Gastroesophageal sphincter (tissue), 4 donors: Measurements from ENCODE around the gene RNLS. TPM values are rescaled to one million over a fixed set of nuclear protein-coding genes. Genes with fewer than 3 reads are reported as not detected.

ENCODE experiments used
- ATAC-seq: fragments of 150-250 bp; one replicate; pipeline ENCODE4 v1.9.1; 2016; ENCODE audit warnings: mild to moderate bottlenecking, moderate library complexity
- H3K27ac ChIP-seq, 4 donors: fragments of 200-600 bp; sonication (generic) in 3 of 4; 1 replicate in 3 of 4; 2 replicates in 1 of 4; pipeline ENCODE4 v1.5.1; 2016 to 2019
- H3K27me3 ChIP-seq: fragments of 200-600 bp; sonication (generic); one replicate; pipeline ENCODE4 v1.5.1; 2019
- H3K36me3 ChIP-seq, 2 donors: fragments of 200-600 bp; sonication (generic); one replicate each; pipeline ENCODE4 v1.5.1; 2019; ENCODE audit warnings: control low read depth in 1 of 2
- H3K4me1 ChIP-seq, 3 donors: fragments of 200-600 bp; sonication (generic); 1 replicate in 2 of 3; 2 replicates in 1 of 3; pipeline ENCODE4 v1.5.1; 2016 to 2019; ENCODE audit warnings: control low read depth in 2 of 3
- H3K4me3 ChIP-seq, 2 donors: fragments of 200-600 bp; sonication (generic); one replicate each; pipeline ENCODE4 v1.5.1; 2019; ENCODE audit warnings: mild to moderate bottlenecking in 1 of 2, moderate library complexity in 1 of 2
- H3K9me3 ChIP-seq, 3 donors: fragments of 200-600 bp; sonication (generic); one replicate each; pipeline ENCODE4 v1.5.1; 2017 to 2019; ENCODE audit warnings: control low read depth in 2 of 3
- EP300 ChIP-seq: sonication (generic); formaldehyde crosslinking; IDR thresholded peaks from one replicate; pipeline ENCODE4 v1.6.1; 2017; ENCODE audit warnings: antibody characterized with exemption, mild to moderate bottlenecking
- POLR2A ChIP-seq, 2 donors: fragments of 450-650 bp; IDR thresholded peaks; one replicate each; pipeline ENCODE4 v1.6.1; 2017; ENCODE audit warnings: antibody characterized with exemption in 2 of 2, mild to moderate bottlenecking in 2 of 2, moderate library complexity in 1 of 2
- POLR2AphosphoS5 ChIP-seq: sonication (generic); formaldehyde crosslinking; IDR thresholded peaks from one replicate; pipeline ENCODE4 v1.6.1; 2017; ENCODE audit warnings: antibody characterized with exemption
- WGBS, 2 donors: methylation state at CpG; one replicate each; pipeline ENCODE4 v1.1.5; 2018; ENCODE audit warnings: low coverage in 1 of 2; 5-methylcytosine and 5-hydroxymethylcytosine counted together
- total RNA-seq, 4 donors: library from RNA; depleted of rRNA; stranded (reverse); fragments of >200 nt; gene quantifications; one replicate each; pipeline ENCODE4 v1.1.0, GENCODE V29; 2016
- TF ChIP-seq, protein P1 (sequence below), 4 experiments: fragments of 200-600 bp in 2 of 4; fragments of 450-650 bp in 2 of 4; sonication (generic) in 1 of 4; IDR thresholded peaks; one replicate each; pipeline ENCODE4 v1.5.1; 2017 to 2019; ENCODE audit warnings: antibody characterized with exemption in 4 of 4, mild to moderate bottlenecking in 2 of 4, moderate library complexity in 2 of 4

The RNLS gene
- total RNA-seq, 4 donors from 2014 or later = 9.4 to 25.1 (median 15.3) TPM

DNA sequence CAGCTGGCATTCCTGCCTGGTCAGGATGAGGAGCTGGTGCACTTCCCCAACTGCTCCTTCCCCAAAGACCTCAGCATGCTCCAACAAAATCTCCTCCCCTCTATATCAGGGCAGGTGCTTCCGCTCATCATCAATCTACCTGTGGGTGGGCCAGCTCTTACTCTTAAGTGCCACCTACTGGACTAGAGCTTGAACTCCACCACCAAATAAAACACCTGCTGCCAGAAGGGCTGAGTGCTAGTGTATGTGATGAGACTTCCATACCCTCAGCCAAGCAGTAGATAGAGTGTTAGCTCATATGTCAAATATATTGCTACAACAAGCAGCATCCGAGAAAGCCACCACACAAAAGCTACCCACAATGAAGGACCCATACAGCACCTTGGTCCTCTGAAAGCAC lies 264.3 kb downstream of the RNLS start:
- Histone ChIP-seq H3K27me3 (no peaks in the 10 kb centered on the region), H3K36me3 (no peaks in the 10 kb centered on the region), H3K4me1 (peaks cover 0 to under 1% (median 0%) of the 10 kb centered on the region in 3 donors), H3K27ac (no peak overlapping the region), H3K4me3 (no peak overlapping the region), H3K9me3 (peaks cover 0 to 46% (median 0%) of the 10 kb centered on the region in 3 donors)
- no peak for ATAC-seq
- WGBS, 2 donors = 100% methylated on average over 1 of the region's 2 CpGs; no CpG with 5 or more reads in 1 of the 2 donors
- TF ChIP-seq EP300 (no peak), POLR2AphosphoS5 (no peak), POLR2A (IDR thresholded peaks at IDR 0.05) (no peak)
- TF ChIP-seq, protein P1, sequence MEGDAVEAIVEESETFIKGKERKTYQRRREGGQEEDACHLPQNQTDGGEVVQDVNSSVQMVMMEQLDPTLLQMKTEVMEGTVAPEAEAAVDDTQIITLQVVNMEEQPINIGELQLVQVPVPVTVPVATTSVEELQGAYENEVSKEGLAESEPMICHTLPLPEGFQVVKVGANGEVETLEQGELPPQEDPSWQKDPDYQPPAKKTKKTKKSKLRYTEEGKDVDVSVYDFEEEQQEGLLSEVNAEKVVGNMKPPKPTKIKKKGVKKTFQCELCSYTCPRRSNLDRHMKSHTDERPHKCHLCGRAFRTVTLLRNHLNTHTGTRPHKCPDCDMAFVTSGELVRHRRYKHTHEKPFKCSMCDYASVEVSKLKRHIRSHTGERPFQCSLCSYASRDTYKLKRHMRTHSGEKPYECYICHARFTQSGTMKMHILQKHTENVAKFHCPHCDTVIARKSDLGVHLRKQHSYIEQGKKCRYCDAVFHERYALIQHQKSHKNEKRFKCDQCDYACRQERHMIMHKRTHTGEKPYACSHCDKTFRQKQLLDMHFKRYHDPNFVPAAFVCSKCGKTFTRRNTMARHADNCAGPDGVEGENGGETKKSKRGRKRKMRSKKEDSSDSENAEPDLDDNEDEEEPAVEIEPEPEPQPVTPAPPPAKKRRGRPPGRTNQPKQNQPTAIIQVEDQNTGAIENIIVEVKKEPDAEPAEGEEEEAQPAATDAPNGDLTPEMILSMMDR (IDR thresholded peaks at IDR 0.05) = no peak

DNA sequence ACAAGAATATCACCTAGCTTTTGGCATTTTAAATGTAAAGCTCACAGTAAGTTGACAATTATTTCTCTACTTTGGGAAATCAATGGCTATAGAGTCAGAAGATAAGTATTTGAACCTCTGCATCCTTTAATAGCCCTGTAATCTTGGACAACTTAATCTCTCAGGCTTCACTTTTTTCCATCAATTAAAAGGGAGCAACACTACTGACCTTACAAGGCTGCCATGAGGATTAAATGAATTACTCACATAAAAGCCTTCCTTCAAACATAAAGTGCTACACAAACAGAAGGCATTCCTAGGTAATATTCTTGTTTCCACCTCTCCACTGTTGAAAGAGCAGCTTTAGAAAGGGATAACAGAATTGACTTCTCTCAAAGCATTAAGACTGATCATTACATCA lies 266.0 kb downstream of the RNLS start:
- Histone ChIP-seq H3K27me3 (no peaks in the 10 kb centered on the region), H3K36me3 (no peaks in the 10 kb centered on the region), H3K4me1 (peaks cover 0 to 6% (median 0%) of the 10 kb centered on the region in 3 donors), H3K4me3 (no peak overlapping the region), H3K27ac (no peak overlapping the region), H3K9me3 (peaks cover 0 to 33% (median 0%) of the 10 kb centered on the region in 3 donors)
- no peak for ATAC-seq
- TF ChIP-seq, protein P1 (IDR thresholded peaks at IDR 0.05) = no peak
- TF ChIP-seq POLR2A (IDR thresholded peaks at IDR 0.05) (no peak), POLR2AphosphoS5 (no peak), EP300 (no peak)

- TF ChIP-seq EP300 (no peak), POLR2AphosphoS5 (no peak), POLR2A (IDR thresholded peaks at IDR 0.05) (no peak)
- TF ChIP-seq, protein P1 (IDR thresholded peaks at IDR 0.05) = no peak
- no peak overlapping the region for H3K4me3 ChIP-seq
- H3K27ac ChIP-seq = no peak overlapping the region
- peaks cover 0 to 29% (median 0%) of the 10 kb centered on the region in 3 donors for H3K9me3 ChIP-seq
- 80 to 87% methylated on average over 4 of the region's 4 CpGs for WGBS, 2 donors
- peaks cover 0 to 6% (median 0%) of the 10 kb centered on the region in 3 donors for H3K4me1 ChIP-seq
- H3K27me3 ChIP-seq = no peaks in the 10 kb centered on the region
- no peaks in the 10 kb centered on the region for H3K36me3 ChIP-seq
- ATAC-seq = no peak
Observed at GRCh38 chr10:88316292-88316861, 266.7 kb downstream of the RNLS start.

- Histone ChIP-seq H3K9me3 (peaks cover 0 to 22% (median 0%) of the 10 kb centered on the region in 3 donors), H3K36me3 (no peaks in the 10 kb centered on the region), H3K4me3 (no peak overlapping the region), H3K27me3 (no peaks in the 10 kb centered on the region), H3K4me1 (peaks cover 0 to 6% (median 0%) of the 10 kb centered on the region in 3 donors), H3K27ac (no peak overlapping the region)
- TF ChIP-seq, protein P1 (IDR thresholded peaks at IDR 0.05) = no peak
- no peak for TF ChIP-seq POLR2AphosphoS5
- TF ChIP-seq EP300 = no peak
- TF ChIP-seq POLR2A (IDR thresholded peaks at IDR 0.05) = no peak
- no peak for ATAC-seq
- 81 to 93% methylated on average over 3 of the region's 3 CpGs for WGBS, 2 donors
Observed at GRCh38 chr10:88315755-88316154, 267.4 kb downstream of the RNLS start.

GRCh38 chr10:88314362-88314761 lies 268.8 kb downstream of the RNLS start:
- peaks cover 0 to 8% (median 0%) of the 10 kb centered on the region in 3 donors for H3K9me3 ChIP-seq
- peak; percentile 66 for ATAC-seq
- H3K27ac ChIP-seq = no peak overlapping the region
- H3K4me1 ChIP-seq = peaks cover 0 to 6% (median 0%) of the 10 kb centered on the region in 3 donors
- WGBS, 2 donors = 56 to 67% methylated on average over 1 to 2 of the region's 2 CpGs
- no peaks in the 10 kb centered on the region for H3K36me3 ChIP-seq
- H3K4me3 ChIP-seq = no peak overlapping the region
- no peak for TF ChIP-seq EP300
- TF ChIP-seq POLR2AphosphoS5 = no peak
- no peak for TF ChIP-seq POLR2A (IDR thresholded peaks at IDR 0.05)
- TF ChIP-seq, protein P1 (IDR thresholded peaks at IDR 0.05) = no peak
- H3K27me3 ChIP-seq = no peaks in the 10 kb centered on the region
